Astrocyte of the cerebellum (primary cell): ENCODE results near the gene SMARCC1.

ENCODE experiments used
- DNase-seq: peaks from one replicate; pipeline ENCODE4 v3.0.0-alpha.2; 2011; ENCODE audit warnings: low read depth
- H3K4me3 ChIP-seq: 2 replicates; pipeline ENCODE4 v1.5.1; 2011; ENCODE audit warnings: mild to moderate bottlenecking, low read depth, low read length, moderate library complexity
- in situ Hi-C: cut with HindIII; loops from 2 replicates; pipeline ENCODE4 v1.10.0; 2017; ENCODE audit warnings: low sequenced_read_pairs
- TF ChIP-seq, protein P1 (sequence below): IDR thresholded peaks from 2 replicates; pipeline ENCODE4 v1.5.1; 2012; ENCODE audit warnings: low read length, low read depth, moderate library complexity, mild to moderate bottlenecking; ENCODE audit errors: missing control alignments

The SMARCC1 gene

DNA sequence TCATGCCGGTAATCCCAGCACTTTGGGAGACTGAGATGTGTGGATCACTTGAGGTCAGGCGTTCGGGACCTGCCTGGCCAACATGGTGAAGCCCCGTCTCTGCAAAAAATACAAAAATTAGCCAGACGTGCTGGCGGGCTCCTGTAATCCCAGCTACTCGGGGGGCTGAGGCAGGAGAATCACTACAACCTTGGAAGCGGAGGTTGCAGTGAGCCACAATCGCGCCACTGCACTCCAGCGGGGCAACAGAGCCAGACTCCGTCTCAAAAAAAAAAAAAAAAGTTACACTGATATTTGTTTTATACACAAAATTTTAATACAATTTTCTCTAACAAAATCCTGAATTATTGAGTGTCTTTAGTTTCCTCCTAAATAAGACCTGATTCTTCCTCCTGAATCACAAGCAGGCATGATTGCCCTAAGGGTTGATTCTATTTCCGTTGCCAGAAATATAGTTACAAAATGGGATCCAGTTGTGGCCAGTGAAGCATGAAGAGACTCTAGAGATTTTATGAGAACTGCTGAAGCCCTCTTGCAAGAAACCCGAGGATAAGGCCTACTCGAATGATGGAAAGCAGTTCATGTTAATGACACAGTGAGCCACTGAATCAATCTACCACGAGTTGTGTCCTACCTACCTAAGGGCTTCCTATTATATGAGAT, 9.6 kb upstream of the SMARCC1 start:
- H3K4me3 ChIP-seq, result no peak overlapping the region
- TF ChIP-seq, protein P1, sequence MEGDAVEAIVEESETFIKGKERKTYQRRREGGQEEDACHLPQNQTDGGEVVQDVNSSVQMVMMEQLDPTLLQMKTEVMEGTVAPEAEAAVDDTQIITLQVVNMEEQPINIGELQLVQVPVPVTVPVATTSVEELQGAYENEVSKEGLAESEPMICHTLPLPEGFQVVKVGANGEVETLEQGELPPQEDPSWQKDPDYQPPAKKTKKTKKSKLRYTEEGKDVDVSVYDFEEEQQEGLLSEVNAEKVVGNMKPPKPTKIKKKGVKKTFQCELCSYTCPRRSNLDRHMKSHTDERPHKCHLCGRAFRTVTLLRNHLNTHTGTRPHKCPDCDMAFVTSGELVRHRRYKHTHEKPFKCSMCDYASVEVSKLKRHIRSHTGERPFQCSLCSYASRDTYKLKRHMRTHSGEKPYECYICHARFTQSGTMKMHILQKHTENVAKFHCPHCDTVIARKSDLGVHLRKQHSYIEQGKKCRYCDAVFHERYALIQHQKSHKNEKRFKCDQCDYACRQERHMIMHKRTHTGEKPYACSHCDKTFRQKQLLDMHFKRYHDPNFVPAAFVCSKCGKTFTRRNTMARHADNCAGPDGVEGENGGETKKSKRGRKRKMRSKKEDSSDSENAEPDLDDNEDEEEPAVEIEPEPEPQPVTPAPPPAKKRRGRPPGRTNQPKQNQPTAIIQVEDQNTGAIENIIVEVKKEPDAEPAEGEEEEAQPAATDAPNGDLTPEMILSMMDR, result no peak
- in situ Hi-C loops, result no loop called here
- DNase-seq, result no peak

GRCh38 chr3:47783673-47784072, 2.0 kb upstream of the SMARCC1 start:
- DNase-seq, result no peak
- H3K4me3 ChIP-seq, result no peak overlapping the region
- TF ChIP-seq, protein P1, result no peak
- in situ Hi-C loops, result no loop called here

DNA sequence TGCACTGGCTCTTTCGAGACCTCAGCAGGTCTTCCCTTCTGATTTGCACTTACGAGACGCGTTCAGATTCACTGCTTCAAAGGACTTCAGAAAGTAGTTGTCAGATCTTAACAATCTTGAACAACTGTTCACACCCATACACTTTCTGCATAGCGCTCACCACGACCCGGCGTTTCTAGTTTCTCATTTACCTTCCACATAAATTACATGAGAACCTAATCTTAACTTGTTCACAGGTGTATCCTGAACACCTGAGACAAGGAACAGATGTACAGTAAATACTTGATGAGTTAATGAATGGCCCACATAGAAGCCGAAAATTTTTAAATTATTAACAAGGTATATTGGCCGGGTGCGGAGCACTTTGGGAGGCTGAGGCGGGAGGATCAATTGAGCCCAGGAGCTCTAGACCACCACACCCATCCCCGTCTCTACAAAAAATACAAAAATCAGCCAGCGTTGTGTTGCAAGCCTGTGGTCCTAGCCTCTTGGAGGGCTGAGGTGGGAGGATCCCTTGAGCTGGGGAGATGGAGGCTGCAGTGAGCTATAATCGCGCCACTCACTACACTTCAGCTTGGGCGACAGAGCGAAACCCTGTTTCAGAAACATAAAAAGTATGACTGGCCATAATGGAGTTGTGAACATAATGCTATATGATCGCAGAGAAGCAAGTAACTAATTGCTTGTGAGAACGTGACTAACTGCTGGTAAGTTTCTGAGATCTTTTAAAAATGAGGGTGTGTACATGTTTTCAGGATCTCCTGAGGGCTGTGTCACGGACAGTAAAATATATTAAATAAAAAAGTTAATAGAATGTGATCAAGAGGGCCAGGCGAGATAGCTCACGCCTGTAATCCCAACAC, 984 bp upstream of the SMARCC1 start:
- no peak for DNase-seq
- H3K4me3 ChIP-seq, result peak overlapping the region; percentile 59
- TF ChIP-seq, protein P1, result no peak
- in situ Hi-C loops, result no loop called here

GRCh38 chr3:47780741-47781684, 680 bp downstream of the SMARCC1 start:
- no peak for DNase-seq
- TF ChIP-seq, protein P1, result no peak
- in situ Hi-C loops, result no loop called here
- peak overlapping the region; percentile 59 for H3K4me3 ChIP-seq

- H3K4me3 ChIP-seq, result no peak overlapping the region
- in situ Hi-C loops, result no loop called here
- TF ChIP-seq, protein P1, result no peak
- no peak for DNase-seq
These were observed 2.9 kb downstream of the SMARCC1 start for GRCh38 chr3:47778746-47779145.

- TF ChIP-seq, protein P1, result no peak
- no peak for DNase-seq
- no peak overlapping the region for H3K4me3 ChIP-seq
- in situ Hi-C loops, result no loop called here
These were observed 8.9 kb downstream of the SMARCC1 start for GRCh38 chr3:47772788-47773187.
